T follicular helper cell (primary cell): ENCODE measurements around the gene TMEM235.
A peak's percentile ranks its signal among the peaks of the same experiment; 100 is the strongest.
"Not testable (repeated sequence)": the region's sequence is repeated elsewhere in the genome, so short reads cannot be mapped to it uniquely, and the experiment has no call there.

Source experiments
- DNase-seq: peaks from one replicate; pipeline ENCODE4 v3.0.0-alpha.2; 2020; ENCODE audit warnings: low read depth

TMEM235 gene

DNA sequence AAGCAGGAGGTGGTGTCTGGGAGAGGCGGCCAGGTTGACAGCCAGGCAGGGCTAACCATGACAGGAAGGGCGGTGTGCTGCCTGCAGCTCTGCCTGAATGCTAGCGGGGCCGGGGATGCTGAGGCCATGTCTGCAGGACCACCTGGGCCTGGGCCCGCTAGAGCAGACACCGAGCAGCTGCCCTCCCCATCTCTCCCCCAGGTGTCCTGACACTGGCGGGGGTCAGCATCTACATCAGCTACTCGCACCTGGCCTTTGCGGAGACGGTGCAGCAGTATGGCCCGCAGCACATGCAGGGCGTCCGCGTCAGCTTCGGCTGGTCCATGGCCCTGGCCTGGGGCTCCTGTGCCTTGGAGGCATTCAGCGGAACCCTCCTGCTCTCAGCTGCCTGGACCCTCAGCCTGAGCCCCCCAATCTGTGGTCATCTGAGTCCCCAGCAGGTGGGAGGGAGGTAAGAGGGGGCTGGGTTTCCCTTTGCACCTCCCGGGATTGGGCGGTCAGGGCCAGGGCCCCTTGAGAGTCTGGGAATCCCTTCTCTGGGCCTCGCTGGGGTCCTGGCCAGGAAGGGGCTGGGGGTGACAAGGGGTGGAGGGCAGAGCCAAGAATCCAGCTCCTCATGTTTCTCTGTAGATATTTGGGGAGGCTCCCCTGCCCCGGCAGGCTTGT is 7.5 kb downstream of the TMEM235 start:
- DNase-seq, result no peak

DNA sequence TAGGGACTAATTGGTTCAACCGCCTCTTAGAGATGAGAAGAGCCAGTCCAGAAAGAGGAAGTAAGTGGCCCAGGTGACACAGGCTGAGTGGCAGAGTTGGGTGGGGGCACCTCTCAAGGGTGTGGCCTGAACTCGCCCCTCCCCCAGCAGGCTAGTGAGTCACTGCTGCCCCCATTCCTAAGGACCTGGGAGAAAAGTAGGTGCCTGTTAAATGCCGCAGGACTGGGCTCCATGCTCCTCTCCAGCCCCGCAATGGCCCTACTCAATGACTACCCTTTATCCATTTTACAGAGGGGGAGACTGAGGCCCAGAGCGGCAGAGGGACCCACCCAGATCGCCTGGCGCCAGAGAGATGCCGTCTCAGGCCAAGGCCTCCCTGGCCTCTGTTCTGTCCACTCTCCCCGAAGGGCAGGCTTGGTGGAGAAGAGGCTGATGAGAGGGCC is 8.1 kb downstream of the TMEM235 start:
- no peak for DNase-seq

DNA sequence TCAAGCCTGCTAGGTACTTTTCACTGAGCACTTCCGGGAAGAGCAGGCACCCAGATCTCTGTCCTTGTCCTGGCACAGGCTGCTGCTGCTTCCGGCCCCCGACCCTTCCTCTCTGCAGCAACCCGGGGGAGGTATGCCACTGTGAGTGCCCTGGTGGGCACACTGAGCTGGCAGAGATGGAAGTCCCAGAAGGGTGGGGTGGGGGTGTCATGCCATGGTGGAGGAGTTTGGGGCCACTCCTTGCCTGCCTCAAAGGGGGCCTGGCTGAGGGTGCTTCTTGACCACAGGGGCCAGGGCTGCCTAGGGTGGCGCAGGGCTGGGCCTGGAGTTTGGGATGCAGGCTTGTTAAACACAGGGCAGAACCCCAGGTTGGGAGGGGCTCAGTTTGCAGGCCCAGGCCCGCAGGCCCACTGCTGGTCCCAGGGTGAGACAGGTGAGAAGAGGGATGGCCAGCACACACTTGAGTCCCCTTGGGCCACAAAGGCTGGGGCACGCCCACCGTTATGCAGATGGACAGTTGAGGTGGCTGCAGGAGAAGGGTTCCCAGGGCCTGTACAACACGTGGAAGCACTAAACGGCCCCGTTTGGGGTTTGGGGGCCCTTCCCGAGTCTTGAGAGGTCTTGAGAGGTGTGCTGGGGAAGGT is 8.7 kb downstream of the TMEM235 start:
- DNase-seq, result no peak

GRCh38 chr17:78240839-78241238 is 9.4 kb downstream of the TMEM235 start:
- no peak for DNase-seq

DNA sequence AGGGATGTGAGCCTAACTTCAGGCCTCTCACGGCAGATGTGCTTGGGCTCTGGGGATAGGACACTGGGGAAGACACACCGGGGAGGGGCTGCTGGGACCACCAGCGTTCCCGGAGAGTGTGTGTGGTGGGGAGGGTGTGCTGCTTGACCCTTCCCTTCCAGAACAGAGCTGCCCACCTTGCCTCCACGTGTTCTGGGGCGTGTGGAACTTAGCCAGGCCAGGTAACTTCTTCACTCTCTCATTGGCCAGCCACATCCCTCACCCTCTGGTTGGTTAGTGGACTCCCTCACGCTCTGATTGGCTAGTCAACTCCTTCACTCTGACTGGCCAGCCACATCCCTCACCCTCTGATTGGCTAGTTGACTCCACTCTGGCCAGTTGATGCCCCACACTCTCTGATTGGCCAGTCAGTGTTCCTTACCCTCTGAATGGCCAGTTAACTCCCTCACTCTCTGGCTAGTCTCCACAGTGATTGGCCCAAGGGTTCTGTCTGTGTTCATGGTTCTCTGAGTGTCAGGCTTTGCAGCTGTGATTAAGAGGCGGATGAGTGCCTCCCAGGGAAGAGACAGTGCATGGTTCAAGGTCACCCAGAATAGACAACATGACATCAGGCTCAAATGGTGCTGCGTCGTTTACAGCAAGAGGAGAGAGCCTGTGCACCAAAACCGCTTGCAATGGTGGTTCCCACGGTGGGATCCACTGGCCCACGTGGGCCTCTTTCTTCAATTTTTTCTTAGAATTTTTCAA is 10.0 kb downstream of the TMEM235 start:
- no peak for DNase-seq

DNA sequence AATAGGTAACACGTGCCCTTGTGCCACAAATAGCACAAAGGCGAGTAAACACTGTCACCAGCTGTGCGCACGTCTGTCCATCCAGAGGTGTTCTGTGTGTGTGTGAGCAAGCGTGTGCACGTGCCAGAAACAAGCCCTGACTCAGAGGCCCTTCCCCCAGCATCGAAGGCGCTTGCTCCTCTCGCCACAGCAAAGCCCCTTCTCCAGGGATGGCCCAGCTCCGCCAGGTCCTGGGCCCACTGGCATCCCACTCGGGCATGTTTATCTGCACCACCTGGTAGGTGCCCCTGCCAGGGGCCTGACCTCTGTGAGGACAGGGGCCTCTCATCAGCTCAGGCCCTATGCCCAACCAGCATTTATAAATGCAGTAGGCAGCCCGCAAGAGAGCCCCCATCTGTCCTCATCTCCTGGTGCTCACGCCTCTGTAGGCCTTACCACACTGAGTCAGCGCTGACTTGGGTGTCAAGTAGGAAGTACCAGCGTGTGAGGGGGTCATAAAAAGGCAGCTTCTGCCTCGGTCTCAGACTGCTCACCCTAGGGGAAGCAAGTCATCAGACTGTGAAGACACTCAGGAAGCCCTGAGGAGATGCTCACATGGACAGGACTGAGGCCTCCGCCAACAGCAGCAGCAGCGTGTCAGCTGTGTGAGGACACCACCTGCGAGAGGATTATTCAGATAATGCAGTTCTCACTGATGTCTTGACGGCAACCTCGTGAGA is 10.8 kb downstream of the TMEM235 start:
- DNase-seq, result no peak

GRCh38 chr17:78247304-78247703 is 15.9 kb downstream of the TMEM235 start:
- DNase-seq, result no peak

DNA sequence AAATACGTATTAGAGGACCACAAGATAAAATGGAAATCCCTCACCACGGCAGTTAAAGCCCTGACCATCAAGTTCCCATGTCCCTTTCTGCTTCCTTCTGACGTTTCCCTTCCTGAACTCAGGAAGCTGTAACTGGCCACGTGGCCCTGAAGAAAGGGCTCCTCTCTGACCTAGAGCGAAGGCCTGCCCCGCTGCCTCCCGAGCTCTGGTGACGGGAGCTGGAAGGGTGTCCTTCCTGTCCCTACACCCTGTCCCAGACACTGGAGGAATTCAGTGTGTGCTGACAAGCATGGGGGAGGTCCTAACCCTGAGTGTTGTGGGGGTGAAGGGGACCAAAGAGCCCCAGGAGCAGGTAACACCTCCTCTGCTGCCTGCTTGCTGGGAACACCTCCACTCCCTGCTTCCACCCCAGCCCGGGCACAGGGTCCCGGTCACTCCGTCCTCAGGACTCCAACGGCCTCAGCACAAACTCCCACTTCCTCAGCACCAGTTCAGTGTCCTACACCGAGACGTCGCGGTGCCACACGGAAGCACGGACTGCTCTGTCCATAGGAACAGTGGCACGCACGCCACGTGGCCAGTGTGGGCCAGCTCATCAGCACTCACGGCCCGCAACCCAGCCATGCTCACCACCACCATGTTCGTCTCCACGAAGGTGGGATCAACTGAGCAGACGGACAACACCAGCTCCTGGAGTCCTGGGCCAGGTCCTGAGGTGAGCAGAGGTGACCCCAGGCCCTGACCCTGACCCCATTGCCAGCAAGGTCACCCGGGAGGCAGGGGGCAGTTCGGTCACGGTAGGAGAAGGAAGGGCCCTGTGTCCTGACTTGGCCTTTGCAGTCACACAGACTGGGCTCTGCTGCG is 16.9 kb downstream of the TMEM235 start:
- DNase-seq, result no peak

DNA sequence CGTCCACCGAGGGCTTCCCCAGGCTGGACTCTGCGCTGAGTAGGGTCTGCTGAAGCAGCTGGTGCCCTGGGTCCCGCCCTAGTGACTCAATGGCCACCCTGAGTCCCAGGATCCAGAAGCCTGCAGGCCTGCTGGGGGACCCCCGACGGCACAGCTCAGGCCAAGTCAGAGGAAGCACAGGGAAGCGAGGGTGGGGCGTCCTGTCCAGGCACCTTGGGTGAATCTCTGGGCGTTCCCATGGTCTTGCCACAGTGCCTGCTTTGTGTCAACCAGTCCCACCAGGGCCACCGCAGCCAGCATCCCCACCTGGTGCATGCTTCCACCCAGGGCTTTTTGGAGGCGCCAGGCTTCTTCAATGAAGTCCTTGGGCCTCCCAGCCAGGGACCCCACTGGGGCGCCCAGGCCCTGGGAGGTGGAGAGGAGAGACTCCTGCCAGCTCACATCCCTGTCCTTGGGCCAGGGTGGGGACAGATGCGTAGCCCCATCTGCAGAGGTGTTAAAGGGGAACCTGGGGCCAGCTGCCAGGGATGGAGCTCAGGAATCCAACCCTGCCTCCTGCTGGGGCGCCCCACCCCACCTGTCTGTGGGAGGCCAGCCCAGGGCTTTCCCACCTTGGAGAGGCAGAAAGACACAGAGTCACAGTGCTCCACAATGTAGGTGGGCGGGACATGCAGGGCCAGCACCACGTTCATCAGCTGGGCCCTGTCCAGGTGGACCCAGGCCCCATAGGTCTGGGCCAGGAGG is 17.8 kb downstream of the TMEM235 start:
- no peak for DNase-seq

DNA sequence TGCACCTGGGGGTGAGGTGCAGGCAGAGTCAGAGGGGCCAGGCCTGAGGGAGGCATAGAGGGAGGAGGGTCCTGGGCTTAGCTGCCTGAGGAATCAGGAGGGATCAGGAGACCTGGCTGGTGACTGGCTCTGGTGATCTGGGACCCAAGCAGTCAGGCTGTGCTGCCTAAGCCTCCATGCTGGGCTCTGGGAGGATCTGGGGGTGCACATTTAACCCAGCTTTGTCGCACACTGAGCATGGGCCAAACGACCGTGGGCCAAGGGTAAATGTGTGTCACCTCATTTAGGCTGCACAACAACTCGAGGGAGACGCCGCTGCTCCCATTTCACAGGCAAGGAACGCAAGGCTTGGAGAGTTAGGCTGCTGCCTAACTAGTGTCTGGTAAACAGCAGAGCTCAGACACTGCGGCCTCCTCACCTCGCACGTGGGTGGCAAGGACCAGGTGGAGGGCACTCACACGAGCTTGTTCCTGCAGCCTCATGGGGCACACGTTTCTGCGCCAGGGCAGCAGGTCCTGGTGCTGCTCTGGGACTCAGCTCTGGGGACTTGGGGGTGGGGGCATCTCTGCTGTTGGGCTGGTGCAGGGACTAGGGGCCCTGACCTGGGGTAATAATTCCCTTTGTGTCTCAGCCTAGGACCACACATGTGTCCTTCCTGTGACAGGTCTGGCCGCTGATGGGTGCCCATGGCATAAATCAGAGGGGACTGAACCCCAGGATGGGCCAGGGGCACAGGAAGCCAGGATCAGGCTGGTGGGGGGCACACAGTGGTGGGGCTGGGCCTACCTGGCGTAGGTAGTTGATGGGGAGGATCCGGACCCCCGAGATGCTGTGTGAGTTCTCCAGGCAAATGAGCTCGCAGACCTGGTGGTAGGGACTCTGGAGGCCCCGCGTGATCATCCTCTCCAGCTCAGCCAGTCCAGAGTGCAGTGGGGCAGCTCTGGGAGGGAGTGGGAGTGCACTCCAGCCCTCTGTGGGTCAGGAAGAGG is 18.7 kb downstream of the TMEM235 start:
- no peak for DNase-seq

GRCh38 chr17:78250891-78251772 is 19.7 kb downstream of the TMEM235 start:
- peak; percentile 76 for DNase-seq

DNA sequence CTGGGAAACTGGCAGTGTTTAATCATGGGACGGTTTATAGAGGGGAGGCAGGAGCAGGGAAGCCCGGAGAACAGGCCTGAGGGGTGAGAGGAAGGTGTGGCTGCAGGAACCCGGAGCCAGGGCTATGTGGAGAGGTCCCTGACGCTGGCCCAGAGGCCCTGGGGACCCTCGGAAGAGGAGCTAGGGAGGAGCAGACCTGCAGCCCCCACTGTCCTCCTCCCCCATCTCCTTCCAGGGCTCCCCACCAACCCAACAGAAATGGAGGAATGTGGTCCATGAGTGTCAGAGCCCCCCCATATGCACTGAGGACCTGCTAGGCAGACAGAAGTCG is 20.3 kb downstream of the TMEM235 start:
- no peak for DNase-seq

- DNase-seq, result peak; percentile 79
These were observed 20.7 kb downstream of the TMEM235 start for GRCh38 chr17:78252111-78252634.

- no peak for DNase-seq
These were observed 21.5 kb downstream of the TMEM235 start for GRCh38 chr17:78252701-78253635.

- not testable (repeated sequence) for DNase-seq
These were observed 22.2 kb downstream of the TMEM235 start for GRCh38 chr17:78253636-78253945.

DNA sequence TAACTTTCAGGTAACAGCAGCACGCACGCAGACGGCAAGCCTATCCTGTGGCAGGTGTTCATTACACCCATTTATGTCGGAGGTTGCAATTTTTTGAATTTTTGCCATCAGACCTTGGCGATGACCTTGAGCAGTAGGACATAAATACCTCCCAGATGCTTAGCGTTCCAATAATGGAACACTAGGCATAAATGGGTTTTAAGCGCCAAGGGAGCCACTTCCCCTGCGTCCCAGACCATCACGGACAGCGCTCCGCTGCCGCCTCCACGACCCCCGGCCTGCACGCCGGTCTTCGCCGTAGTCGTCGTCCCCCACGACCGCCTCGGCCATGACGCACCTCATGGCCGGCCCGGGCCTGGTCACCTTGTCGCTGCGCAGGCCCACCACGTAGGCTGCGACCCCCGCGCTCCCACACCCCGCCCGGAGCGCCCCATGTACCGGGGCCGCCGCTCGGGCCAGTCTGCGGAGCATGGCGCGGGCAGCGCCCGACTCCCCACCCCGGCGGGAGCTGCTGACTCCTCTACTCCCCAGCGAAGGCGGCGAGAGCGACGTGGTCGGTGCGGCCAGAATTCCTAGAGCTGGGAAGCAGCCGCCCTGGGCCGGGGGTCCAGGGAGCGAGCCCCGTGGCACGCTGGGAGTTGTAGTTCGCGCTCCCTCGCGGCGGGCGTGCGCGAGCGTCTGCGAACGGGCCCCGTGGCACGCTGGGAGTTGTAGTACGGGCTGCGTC is 22.7 kb downstream of the TMEM235 start:
- DNase-seq, result peak; percentile 74
